Adipose tissue (tissue), 3 donors: Measurements from ENCODE around the gene ELMO1. TPM values are rescaled to one million over a fixed set of nuclear protein-coding genes. Genes with fewer than 3 reads are reported as not detected.

Experiments
- H3K27ac ChIP-seq: one replicate; pipeline ENCODE4 v1.5.1; 2013; ENCODE audit warnings: low read depth, low read length
- WGBS, 3 donors: extraction: QIAGEN DNeasy Blood & Tissue Kit; methylation state at CpG; one replicate each; pipeline ENCODE4 v1.1.7; 2013; 5-methylcytosine and 5-hydroxymethylcytosine counted together
- polyA plus RNA-seq, 3 donors: library from polyadenylated mRNA; stranded (reverse); fragments of 200-250 nt; gene quantifications; one replicate each; pipeline ENCODE4 v1.2.3, GENCODE V29; 2013
- donor health status: healthy with polysubstance abuse.
- donor health status: Bipolar disorder and iron deficiency.
- donor health status: healthy.

ELMO1 gene
- polyA plus RNA-seq, 3 donors: 3.4 to 22.4 (median 13.9) TPM

GRCh38 chr7:37113661-37114355, 334.9 kb downstream of the ELMO1 start:
- no peak overlapping the region for H3K27ac ChIP-seq
- 85 to 91% (median 86%) methylated on average over 6 of the region's 6 CpGs for WGBS, 3 donors

GRCh38 chr7:37112876-37113275, 335.8 kb downstream of the ELMO1 start:
- H3K27ac ChIP-seq: no peak overlapping the region
- 95 to 96% (median 96%) methylated on average over 3 of the region's 3 CpGs for WGBS, 3 donors

- H3K27ac ChIP-seq: no peak overlapping the region
- 88 to 96% (median 93%) methylated on average over 2 of the region's 2 CpGs for WGBS, 3 donors
Measured at GRCh38 chr7:37112218-37112617, 336.4 kb downstream of the ELMO1 start.

GRCh38 chr7:37111459-37111858, 337.2 kb downstream of the ELMO1 start:
- no peak overlapping the region for H3K27ac ChIP-seq
- 99 to 100% (median 100%) methylated on average over 1 of the region's 1 CpG for WGBS, 3 donors

- H3K27ac ChIP-seq: no peak overlapping the region
- 87 to 93% (median 90%) methylated on average over 5 of the region's 5 CpGs for WGBS, 3 donors
Measured at GRCh38 chr7:37110660-37111424, 337.8 kb downstream of the ELMO1 start.

GRCh38 chr7:37109843-37110242, 338.8 kb downstream of the ELMO1 start:
- no peak overlapping the region for H3K27ac ChIP-seq

GRCh38 chr7:37109016-37109683, 339.5 kb downstream of the ELMO1 start:
- WGBS, 3 donors: 68 to 75% (median 71%) methylated on average over 11 of the region's 11 CpGs
- H3K27ac ChIP-seq: no peak overlapping the region

More at GRCh38 chr7:37109843-37110242, 338.8 kb downstream of the ELMO1 start:
- 48 to 61% (median 61%) methylated on average over 5 of the region's 5 CpGs for WGBS, 3 donors

- 94 to 100% (median 96%) methylated on average over 1 of the region's 1 CpG for WGBS, 3 donors
- no peak overlapping the region for H3K27ac ChIP-seq
Measured at GRCh38 chr7:37108615-37109014, 340.0 kb downstream of the ELMO1 start.

GRCh38 chr7:37107047-37107750, 341.5 kb downstream of the ELMO1 start:
- H3K27ac ChIP-seq: no peak overlapping the region
- WGBS, 3 donors: 88 to 93% (median 89%) methylated on average over 4 of the region's 4 CpGs

GRCh38 chr7:37105762-37106161, 342.9 kb downstream of the ELMO1 start:
- H3K27ac ChIP-seq: no peak overlapping the region
- WGBS, 3 donors: 90 to 96% (median 95%) methylated on average over 4 of the region's 4 CpGs

GRCh38 chr7:37104822-37105518, 343.7 kb downstream of the ELMO1 start:
- no peak overlapping the region for H3K27ac ChIP-seq
- WGBS, 3 donors: 68 to 76% (median 71%) methylated on average over 6 of the region's 6 CpGs

GRCh38 chr7:37102518-37103137, 346.0 kb downstream of the ELMO1 start:
- 95 to 96% (median 95%) methylated on average over 2 of the region's 2 CpGs for WGBS, 3 donors

GRCh38 chr7:37100735-37101331, 347.8 kb downstream of the ELMO1 start:
- WGBS, 3 donors: 68 to 72% (median 72%) methylated on average over 7 of the region's 7 CpGs
- no peak overlapping the region for H3K27ac ChIP-seq

More at GRCh38 chr7:37102518-37103137, 346.0 kb downstream of the ELMO1 start:
- no peak overlapping the region for H3K27ac ChIP-seq

- H3K27ac ChIP-seq: no peak overlapping the region
- WGBS, 3 donors: 89 to 94% (median 93%) methylated on average over 2 of the region's 2 CpGs
Measured at GRCh38 chr7:37098762-37099161, 349.9 kb downstream of the ELMO1 start.

- 67 to 100% (median 100%) methylated on average over 1 of the region's 1 CpG for WGBS, 3 donors
- no peak overlapping the region for H3K27ac ChIP-seq
Measured at GRCh38 chr7:37097983-37098382, 350.7 kb downstream of the ELMO1 start.

GRCh38 chr7:37097276-37097675, 351.4 kb downstream of the ELMO1 start:
- whole genome bisulfite sequencing, 3 donors: 87 to 95% (median 95%) methylated on average over 8 of the region's 8 CpGs

GRCh38 chr7:37096341-37096740, 352.3 kb downstream of the ELMO1 start:
- no peak overlapping the region for H3K27ac ChIP-seq
- 90 to 94% (median 93%) methylated on average over 6 of the region's 6 CpGs for WGBS, 3 donors

More at GRCh38 chr7:37097276-37097675, 351.4 kb downstream of the ELMO1 start:
- no peak overlapping the region for H3K27ac ChIP-seq
